ENCODE data around the gene GPR35.

GPR35 gene

GRCh38 chr2:240589375-240589774 lies 35.9 kb upstream of the GPR35 start:
- DNase-seq: no peak

DNA sequence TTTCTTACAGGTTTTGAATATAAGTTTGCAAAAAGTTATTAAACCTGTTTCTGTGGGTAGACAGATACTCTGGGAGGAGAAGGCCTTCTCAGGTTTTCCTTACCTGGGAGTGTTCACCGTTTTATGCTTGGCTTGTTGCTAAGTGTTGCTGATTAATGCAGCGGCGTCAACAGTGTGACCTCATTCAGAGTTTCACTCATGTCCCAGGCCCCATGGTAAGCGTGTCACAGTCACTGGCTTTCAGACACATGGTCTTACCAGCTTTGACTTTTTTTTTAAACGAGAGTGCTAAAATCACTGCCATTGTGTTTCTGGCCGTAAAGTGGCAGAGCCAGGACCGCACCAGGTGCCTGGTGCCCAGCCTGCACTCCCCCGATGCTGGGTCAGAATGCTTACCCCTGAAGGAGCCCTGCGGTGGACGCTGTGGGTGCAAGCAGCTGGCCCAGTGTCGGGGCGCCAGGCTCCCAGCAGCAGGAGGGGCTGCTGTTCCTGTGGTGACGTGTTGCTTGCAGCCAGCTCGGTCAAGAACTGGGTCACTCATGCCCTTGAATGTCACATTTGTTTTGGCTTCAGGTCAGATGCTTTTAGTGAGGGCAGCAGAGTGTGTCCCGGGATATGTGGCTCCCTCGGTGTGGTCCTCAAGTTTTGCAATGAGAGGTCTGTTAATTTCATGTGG lies 35.3 kb upstream of the GPR35 start:
- no peak for DNase-seq

- no peak for DNase-seq
Measured at GRCh38 chr2:240590681-240591111, 34.6 kb upstream of the GPR35 start.

DNA sequence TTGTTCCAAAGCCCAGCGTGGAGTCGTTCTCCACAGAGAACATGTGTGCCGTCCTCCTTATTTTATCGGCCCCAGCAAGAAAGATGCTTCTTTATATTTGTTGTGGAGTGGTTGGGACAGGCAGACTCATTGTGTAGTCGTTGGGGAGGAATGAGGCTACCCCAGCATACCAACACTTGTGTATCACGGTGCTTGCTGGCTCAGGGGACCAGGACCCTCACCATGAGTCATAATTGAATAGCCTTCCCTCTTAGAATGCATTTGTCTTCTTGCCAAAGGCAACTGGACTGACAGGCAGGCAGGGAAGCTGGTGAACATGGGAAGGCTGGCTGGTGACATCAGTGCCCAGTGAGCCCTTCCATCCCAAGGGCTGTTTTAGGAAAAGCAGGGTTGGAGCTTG lies 34.1 kb upstream of the GPR35 start:
- no peak for DNase-seq

- DNase-seq: no peak
Measured at GRCh38 chr2:240591784-240592183, 33.5 kb upstream of the GPR35 start.

DNA sequence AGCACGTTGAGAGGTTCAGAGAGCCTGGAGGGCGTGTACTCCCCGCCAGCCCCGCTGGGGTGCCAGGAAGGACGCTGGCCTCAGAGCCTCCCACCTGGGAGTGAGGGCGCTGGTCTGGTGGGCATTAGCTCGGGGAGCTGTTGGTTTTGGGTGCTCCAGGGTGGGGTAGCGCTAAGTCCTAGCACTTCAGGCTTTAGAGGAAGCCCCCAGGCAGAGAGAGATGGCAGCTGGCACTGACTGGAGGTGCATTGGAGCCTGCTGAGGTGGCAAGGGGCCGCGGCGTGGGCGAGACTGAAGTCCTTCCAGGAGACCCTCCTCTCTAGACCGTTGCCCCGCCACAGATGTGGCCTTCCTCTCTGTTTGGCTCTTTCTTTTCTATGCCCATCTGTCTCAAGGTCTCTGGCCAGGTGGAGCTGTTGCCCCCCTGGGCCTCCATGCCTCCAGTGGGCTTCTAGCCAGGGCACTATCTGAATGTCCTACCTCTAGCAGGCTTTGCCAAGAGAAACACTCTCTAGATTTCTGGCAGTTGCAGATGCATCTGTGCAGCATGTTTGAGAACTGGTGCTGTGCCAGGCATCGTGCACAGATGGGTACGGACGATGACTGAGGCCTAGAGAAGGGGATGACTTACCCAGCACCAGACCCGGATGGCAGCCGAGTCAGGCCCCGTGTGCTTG lies 32.1 kb upstream of the GPR35 start:
- no peak for DNase-seq

GRCh38 chr2:240593703-240594451 lies 31.4 kb upstream of the GPR35 start:
- no peak for DNase-seq

GRCh38 chr2:240594511-240595380 lies 30.5 kb upstream of the GPR35 start:
- DNase-seq: no peak

DNA sequence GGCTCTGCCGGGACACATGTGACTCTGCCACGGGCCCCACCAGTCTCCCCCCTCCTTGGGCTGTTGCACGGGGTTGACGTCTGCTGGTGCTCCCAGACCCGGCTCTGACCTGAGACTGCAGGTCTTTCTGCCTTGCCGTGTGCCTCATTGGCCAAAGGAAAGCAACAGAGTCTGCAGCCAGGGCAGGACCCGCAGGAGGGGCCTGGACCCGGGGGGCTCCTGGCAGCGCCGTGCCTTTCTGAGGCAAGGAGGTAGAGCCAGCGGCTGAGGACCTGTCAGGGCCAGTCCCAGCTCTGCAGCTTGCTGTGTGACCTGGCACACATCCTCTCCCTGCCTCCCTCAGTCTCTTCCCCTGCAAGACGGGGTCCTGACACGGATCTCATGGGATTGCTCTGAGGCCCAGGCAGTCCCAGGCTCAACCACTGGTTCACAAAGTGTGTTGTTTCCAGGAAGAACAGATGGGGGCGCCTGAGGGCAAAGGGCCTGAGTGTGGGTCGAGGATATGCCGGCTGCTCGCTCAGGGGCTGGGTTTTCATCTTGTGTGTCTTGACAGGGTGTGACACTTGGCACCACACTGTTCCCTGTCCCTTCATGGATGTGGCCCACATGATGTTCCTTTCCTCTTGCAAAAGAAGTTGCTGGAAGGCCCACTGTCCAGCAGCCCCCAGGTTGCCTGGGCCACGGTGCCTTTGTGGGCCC lies 29.8 kb upstream of the GPR35 start:
- DNase-seq: peak; percentile 1

GRCh38 chr2:240596080-240596460 lies 29.2 kb upstream of the GPR35 start:
- no peak for DNase-seq

GRCh38 chr2:240596491-240596931 lies 28.8 kb upstream of the GPR35 start:
- DNase-seq: no peak

DNA sequence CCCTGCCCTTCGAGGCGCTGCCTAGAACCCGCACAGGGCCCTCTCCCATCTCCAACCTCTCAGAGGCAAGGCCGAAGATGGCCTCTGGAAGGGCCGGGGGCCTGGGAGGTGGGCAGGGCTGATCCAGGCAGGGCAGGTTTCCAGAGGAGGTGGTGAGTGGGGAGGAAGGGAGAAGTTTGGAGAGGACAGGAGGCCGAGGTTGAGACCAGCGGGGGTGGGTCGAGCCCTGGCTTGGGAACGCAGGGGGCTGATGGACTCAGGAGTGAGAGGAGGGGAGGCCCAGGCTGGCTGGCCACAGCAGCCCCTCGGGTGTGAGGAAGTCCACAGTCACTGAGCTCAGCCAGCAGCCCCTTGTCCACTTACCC lies 28.2 kb upstream of the GPR35 start:
- no peak for DNase-seq

- DNase-seq: no peak
Measured at GRCh38 chr2:240597419-240598181, 27.7 kb upstream of the GPR35 start.

DNA sequence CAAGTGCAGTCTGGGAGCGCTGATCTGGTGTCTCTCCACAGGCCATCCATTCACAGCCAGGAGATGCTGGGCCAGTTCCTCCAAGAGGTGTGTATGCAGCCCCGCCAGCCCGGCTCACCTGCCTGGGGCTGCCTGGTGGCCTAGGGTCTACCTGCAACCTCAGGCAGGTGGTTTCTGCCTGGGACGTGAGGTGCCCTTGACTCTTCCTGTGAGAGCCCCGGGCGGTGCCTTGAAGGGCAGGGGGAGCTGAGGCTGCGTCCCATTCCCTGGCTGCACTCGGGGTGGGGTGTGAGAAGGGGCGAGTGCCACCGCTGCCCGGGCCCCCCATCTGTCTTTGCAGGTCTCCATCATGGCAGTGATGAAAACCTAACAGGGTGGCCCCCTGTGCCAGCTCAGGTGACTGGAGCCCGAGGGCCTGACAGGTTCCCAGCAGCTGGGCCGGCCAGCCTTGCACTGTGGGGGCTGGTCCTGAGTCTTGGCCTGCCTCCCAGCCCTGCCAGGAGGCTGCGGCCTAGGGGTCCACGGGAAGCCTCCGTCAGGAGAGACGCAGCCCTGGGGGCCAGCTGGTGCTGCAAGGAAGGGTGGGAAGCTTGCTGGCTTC lies 26.9 kb upstream of the GPR35 start:
- DNase-seq: no peak

- DNase-seq: no peak
Measured at GRCh38 chr2:240599141-240599583, 26.1 kb upstream of the GPR35 start.

DNA sequence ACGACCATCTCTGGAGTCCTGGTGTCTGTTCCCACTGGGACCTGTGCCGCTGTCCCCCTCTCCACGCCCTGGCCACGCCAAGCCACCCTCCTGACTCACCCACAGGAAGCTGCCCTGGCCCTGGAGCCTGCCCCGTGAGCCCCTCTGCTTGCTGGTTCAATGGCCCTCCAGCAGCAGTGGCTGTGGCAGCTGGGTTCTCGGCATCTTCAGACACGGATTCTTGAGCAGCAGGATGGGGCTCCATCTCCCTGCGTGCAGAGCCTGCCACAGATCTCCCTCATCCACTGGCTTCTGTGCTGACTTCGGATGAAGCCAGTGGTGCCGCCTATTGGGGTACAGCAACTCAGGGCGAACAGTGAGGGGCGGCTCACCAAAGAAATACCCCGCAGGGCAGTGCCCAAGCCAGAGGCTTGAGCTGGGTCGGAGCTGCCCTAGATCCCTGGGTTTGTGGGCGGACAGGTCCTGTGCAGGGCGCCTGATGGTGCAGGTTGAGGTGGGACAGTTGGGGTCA lies 24.8 kb upstream of the GPR35 start:
- DNase-seq: no peak

GRCh38 chr2:240601061-240601830 lies 24.0 kb upstream of the GPR35 start:
- DNase-seq: no peak

GRCh38 chr2:240601831-240602160 lies 23.5 kb upstream of the GPR35 start:
- no peak for DNase-seq

- no peak for DNase-seq
Measured at GRCh38 chr2:240602266-240603050, 22.8 kb upstream of the GPR35 start.

Data from NCI-H2171 treated with DMSO at 0.1 percent for 48 hours (cell line).